ENCODE results near the gene SERPINA4. TPM values are rescaled to one million over a fixed set of nuclear protein-coding genes. Genes with fewer than 3 reads are reported as not detected.

Gene SERPINA4
- total and polyA plus RNA-seq, 2 experiments from 2014 or later: not detected

- TF ChIP-seq STAT1 (IDR thresholded peaks at IDR 0.05; ENCODE audit: unreplicated experiment): no peak
- TF ChIP-seq NANOG (IDR thresholded peaks at IDR 0.05; ENCODE audit: borderline replicate concordance): no peak
- TF ChIP-seq JUNB (IDR thresholded peaks at IDR 0.05; ENCODE audit: unreplicated experiment): no peak
- no peak for TF ChIP-seq REST (IDR thresholded peaks at IDR 0.05; ENCODE audit: unreplicated experiment)
- no peak for TF ChIP-seq ZNF331 (CRISPR knock-in tag; IDR thresholded peaks at IDR 0.05; ENCODE audit: low read depth)
- TF ChIP-seq CREB1 (CRISPR knock-in tag; IDR thresholded peaks at IDR 0.05; ENCODE audit: low read depth): no peak
- no peak for TF ChIP-seq ZNF114 (CRISPR knock-in tag; IDR thresholded peaks at IDR 0.05)
- no peak for TF ChIP-seq POLR2AphosphoS5 (IDR thresholded peaks at IDR 0.05; ENCODE audit: low read depth)
- TF ChIP-seq CTCF (conservative IDR thresholded peaks at IDR 0.05; ENCODE audit: low read depth in 2 of 2): no peak
- no peak for TF ChIP-seq ETS1 (IDR thresholded peaks at IDR 0.05)
Measured at GRCh38 chr14:94591871-94592270, 30.6 kb downstream of the SERPINA4 start (continued).

GRCh38 chr14:94592457-94592856 is 31.2 kb downstream of the SERPINA4 start:
- H3K36me3 ChIP-seq (ENCODE audit: insufficient read depth): no peaks in the 10 kb centered on the region
- H3K79me2 ChIP-seq (replicated peaks; ENCODE audit: insufficient read depth): no peaks in the 10 kb centered on the region
- no peak overlapping the region for H3K27ac ChIP-seq (ENCODE audit: low read depth)
- Mint-ChIP-seq H3K27ac (no peak overlapping the region), H3K9me3 (peaks cover 9% of the 10 kb centered on the region), H3K27me3 (ENCODE audit: insufficient read depth, low read depth, poor library complexity) (peaks cover 7% of the 10 kb centered on the region), H3K36me3 (ENCODE audit: low read depth) (peaks cover 5% of the 10 kb centered on the region; the same call in 2 of the 3 replicates), H3K4me1 (no peaks in the 10 kb centered on the region), H3K4me3 (no peak overlapping the region)
- H3K4me1 ChIP-seq (ENCODE audit: insufficient read depth): no peaks in the 10 kb centered on the region
- DNase-seq (ENCODE audit: low spot score): no peak
- no peak for ATAC-seq
- H3F3A ChIP-seq (replicated peaks; ENCODE audit: low read depth): no peaks in the 10 kb centered on the region
- no peak overlapping the region for H2AFZ ChIP-seq
- H3K4me2 ChIP-seq: no peak overlapping the region
- H4K20me1 ChIP-seq (replicated peaks; ENCODE audit: insufficient read depth): no peaks in the 10 kb centered on the region
- H3K27me3 ChIP-seq (ENCODE audit: insufficient read depth): no peaks in the 10 kb centered on the region
- H3K9me2 ChIP-seq (ENCODE audit: insufficient read depth): no peaks in the 10 kb centered on the region
- no peak overlapping the region for H3K4me3 ChIP-seq
- TF ChIP-seq STAT1 (IDR thresholded peaks at IDR 0.05; ENCODE audit: unreplicated experiment): no peak
- no peak for TF ChIP-seq ETS1 (IDR thresholded peaks at IDR 0.05)
- no peak for TF ChIP-seq ZNF462 (CRISPR knock-in tag; IDR thresholded peaks at IDR 0.05)
- TF ChIP-seq ZNF331 (CRISPR knock-in tag; IDR thresholded peaks at IDR 0.05; ENCODE audit: low read depth): no peak
- TF ChIP-seq JUNB (IDR thresholded peaks at IDR 0.05; ENCODE audit: unreplicated experiment): no peak
- TF ChIP-seq CREB1 (CRISPR knock-in tag; IDR thresholded peaks at IDR 0.05; ENCODE audit: low read depth): no peak

Data from GM23338 (cell line).